Ovary (tissue), 9 donors: ENCODE results near the gene MGST2. TPM values are rescaled to one million over a fixed set of nuclear protein-coding genes. Genes with fewer than 3 reads are reported as not detected.

ENCODE experiments used
- DNase-seq, 5 donors: peaks; one replicate each; pipeline ENCODE4 v3.0.0-alpha.2; 2019 to 2020
- H3K27ac ChIP-seq, 2 donors: fragments of 200-600 bp; one replicate each; pipeline versions ENCODE4 v1.5.1 to v1.8.0; 2019 to 2022
- H3K27me3 ChIP-seq: fragments of 200-600 bp; one replicate; pipeline ENCODE4 v1.8.0; 2022
- H3K36me3 ChIP-seq: fragments of 200-600 bp; sonication (generic); one replicate; pipeline ENCODE4 v1.5.1; 2019
- H3K4me1 ChIP-seq: one replicate; pipeline ENCODE4 v1.8.1; 2013; ENCODE audit warnings: mild to moderate bottlenecking, moderate library complexity; ENCODE audit not compliant: insufficient read depth
- H3K4me3 ChIP-seq: fragments of 200-600 bp; sonication (generic); one replicate; pipeline ENCODE4 v1.5.1; 2017
- H3K9me3 ChIP-seq, 2 donors: fragments of 200-600 bp in 1 of 2; sonication (generic) in 1 of 2; one replicate each; pipeline versions ENCODE4 v1.5.1 to v1.8.1; 2013 to 2019; ENCODE audit warnings: mild to moderate bottlenecking in 1 of 2, moderate library complexity in 1 of 2
- CTCF ChIP-seq, 3 donors: fragments of 450-650 bp in 2 of 3; fragments of 200-600 bp in 1 of 3; IDR thresholded peaks; one replicate each; pipeline versions ENCODE4 v1.5.1 to v1.8.0; 2016 to 2022; ENCODE audit warnings: antibody characterized with exemption in 3 of 3, mild to moderate bottlenecking in 1 of 3
- EP300 ChIP-seq: sonication (generic); formaldehyde crosslinking; IDR thresholded peaks from one replicate; pipeline ENCODE4 v1.6.1; 2017; ENCODE audit warnings: antibody characterized with exemption
- POLR2A ChIP-seq: fragments of 450-650 bp; IDR thresholded peaks from one replicate; pipeline ENCODE4 v1.6.1; 2017; ENCODE audit warnings: antibody characterized with exemption, mild to moderate bottlenecking, moderate library complexity
- WGBS, 3 donors: extraction: QIAGEN DNeasy Blood & Tissue Kit in 1 of 3; methylation state at CpG; one replicate each; pipeline versions ENCODE4 v1.1.5 to v1.1.7; 2013 to 2017; 5-methylcytosine and 5-hydroxymethylcytosine counted together
- intact Hi-C, 4 donors: fragments of 100-400 bp; cut with DNase I; formaldehyde crosslinking; loops; one replicate each; pipeline versions ENCODE4 v1.11.0 to v1.15.1; 2022 to 2023
- polyA plus RNA-seq, 2 donors: library from polyadenylated mRNA; stranded (reverse); fragments of 200-250 nt in 1 of 2; fragments of 350-450 nt in 1 of 2; fragmentation: Illumina TruSeq in 1 of 2; extraction: RNeasy Lipid Tissue Mini Kit (QIAGEN cat#74804) in 1 of 2; gene quantifications; one replicate each; pipeline ENCODE4 v1.2.3, GENCODE V29; 2013 to 2014
- total RNA-seq, 7 donors: library from RNA; depleted of rRNA in 2 of 7; stranded (reverse); fragments of >200 nt in 2 of 7; fragmentation: NEBNext Ultra II Directional in 3 of 7; extraction: Animal tissue kit (Norgen Biotek cat#: 25700) in 3 of 7; gene quantifications; one replicate each; pipeline versions ENCODE4 v1.1.0 to v1.2.4, GENCODE V29; 2016 to 2023
- donor health status: DM: no; HTN: no; CAD: no; lungs with moderate emphysema.
- donor health status: DM: no; HTN: no; CAD: no.
- donor health status: Bipolar disorder and iron deficiency.
- donor health status: DM: yes; HTN: yes; CAD: no.
- donor health status: DM: no; HTN: no; CAD: no.
- donor health status: DM: yes; HTN: yes; CAD: no.

MGST2 gene
- total and polyA plus RNA-seq, 9 donors, result 14.5 to 76.5 (median 28.3) TPM

GRCh38 chr4:139641218-139641617 lies 24.4 kb upstream of the MGST2 start:
- Histone ChIP-seq H3K27me3 (no peaks in the 10 kb centered on the region), H3K27ac (no peak overlapping the region), H3K4me1 (no peaks in the 10 kb centered on the region), H3K9me3 (no peaks in the 10 kb centered on the region), H3K4me3 (no peak overlapping the region), H3K36me3 (no peaks in the 10 kb centered on the region)
- no peak for TF ChIP-seq CTCF (IDR thresholded peaks at IDR 0.05)
- TF ChIP-seq EP300, result no peak
- TF ChIP-seq POLR2A, result no peak
- no peak for DNase-seq
- 88 to 93% (median 93%) methylated on average over 2 of the region's 2 CpGs for WGBS, 3 donors
- intact Hi-C loops, result loop anchor here (10.0 kb wide), 3 partner anchors 46 to 606 kb away; no protein-coding TSS in a partner anchor

- Histone ChIP-seq H3K36me3 (no peaks in the 10 kb centered on the region), H3K4me3 (no peak overlapping the region), H3K4me1 (no peaks in the 10 kb centered on the region), H3K9me3 (no peaks in the 10 kb centered on the region), H3K27ac (no peak overlapping the region), H3K27me3 (no peaks in the 10 kb centered on the region)
- WGBS, 3 donors, result 43 to 90% (median 87%) methylated on average over 2 of the region's 2 CpGs
- intact Hi-C loops, result loop anchor here (10.0 kb wide), 3 partner anchors 48 to 608 kb away; no protein-coding TSS in a partner anchor
- TF ChIP-seq EP300 (no peak), CTCF (IDR thresholded peaks at IDR 0.05) (no peak), POLR2A (no peak)
- DNase-seq, result no peak
Measured at GRCh38 chr4:139642364-139642763, 23.3 kb upstream of the MGST2 start.

- 87 to 91% (median 90%) methylated on average over 11 of the region's 11 CpGs for WGBS, 3 donors
- H3K36me3 ChIP-seq, result no peaks in the 10 kb centered on the region
- no peaks in the 10 kb centered on the region for H3K9me3 ChIP-seq
- TF ChIP-seq EP300, result no peak
- TF ChIP-seq CTCF (IDR thresholded peaks at IDR 0.05), result no peak
- no peak for TF ChIP-seq POLR2A
- H3K27me3 ChIP-seq, result no peaks in the 10 kb centered on the region
- H3K4me3 ChIP-seq, result no peak overlapping the region
- no peaks in the 10 kb centered on the region for H3K4me1 ChIP-seq
- intact Hi-C loops, result loop anchor here (10.0 kb wide), 3 partner anchors 48 to 608 kb away; no protein-coding TSS in a partner anchor
- DNase-seq, result no peak
- no peak overlapping the region for H3K27ac ChIP-seq
Measured at GRCh38 chr4:139643042-139643895, 22.4 kb upstream of the MGST2 start.

- H3K27me3 ChIP-seq, result no peaks in the 10 kb centered on the region
- H3K27ac ChIP-seq, result no peak overlapping the region
- H3K4me1 ChIP-seq, result no peaks in the 10 kb centered on the region
- no peak overlapping the region for H3K4me3 ChIP-seq
- H3K36me3 ChIP-seq, result no peaks in the 10 kb centered on the region
- no peak for TF ChIP-seq EP300
- TF ChIP-seq POLR2A, result no peak
- no peak for TF ChIP-seq CTCF (IDR thresholded peaks at IDR 0.05)
- 94 to 97% (median 95%) methylated on average over 6 of the region's 6 CpGs for WGBS, 3 donors
- H3K9me3 ChIP-seq, result no peaks in the 10 kb centered on the region
- intact Hi-C loops, result loop anchor here (5.0 to 10.0 kb wide), 4 partner anchors 51 to 611 kb away; no protein-coding TSS in a partner anchor
- DNase-seq, result no peak
Measured at GRCh38 chr4:139645458-139645857, 20.2 kb upstream of the MGST2 start.
